GM21381 (cell line): Measurements from ENCODE around the gene PDE10A.
"Not testable (repeated sequence)": the region's sequence is repeated elsewhere in the genome, so short reads cannot be mapped to it uniquely, and the experiment has no call there.

ENCODE experiments used
- ATAC-seq: cut with Tn5 transposase; IDR thresholded peaks from one replicate; pipeline ENCODE4 v1.9.1; 2021; ENCODE audit warnings: mild to moderate bottlenecking, moderate library complexity; ENCODE audit not compliant: unreplicated experiment

The PDE10A gene

GRCh38 chr6:165594584-165595333 is 68.3 kb downstream of the PDE10A start:
- no peak for ATAC-seq

GRCh38 chr6:165592947-165593346 is 70.1 kb downstream of the PDE10A start:
- not testable (repeated sequence) for ATAC-seq

- ATAC-seq = no peak
Measured at GRCh38 chr6:165588515-165588914, 74.5 kb downstream of the PDE10A start.

GRCh38 chr6:165587206-165587605 is 75.8 kb downstream of the PDE10A start:
- no peak for ATAC-seq

- no peak for ATAC-seq
Measured at GRCh38 chr6:165586706-165587105, 76.3 kb downstream of the PDE10A start.

GRCh38 chr6:165585060-165585459 is 78.0 kb downstream of the PDE10A start:
- no peak for ATAC-seq

GRCh38 chr6:165584541-165584940 is 78.5 kb downstream of the PDE10A start:
- no peak for ATAC-seq

GRCh38 chr6:165581678-165582077 is 81.4 kb downstream of the PDE10A start:
- no peak for ATAC-seq

GRCh38 chr6:165580136-165580535 is 82.9 kb downstream of the PDE10A start:
- ATAC-seq = no peak

GRCh38 chr6:165579151-165579550 is 83.9 kb downstream of the PDE10A start:
- ATAC-seq = no peak

GRCh38 chr6:165577556-165577955 is 85.5 kb downstream of the PDE10A start:
- ATAC-seq = no peak

- no peak for ATAC-seq
Measured at GRCh38 chr6:165575158-165575549, 87.9 kb downstream of the PDE10A start.

GRCh38 chr6:165574220-165575157 is 88.6 kb downstream of the PDE10A start:
- ATAC-seq = no peak

- no peak for ATAC-seq
Measured at GRCh38 chr6:165573671-165574070, 89.4 kb downstream of the PDE10A start.

- ATAC-seq = peak; percentile 73
Measured at GRCh38 chr6:165571721-165572132, 91.3 kb downstream of the PDE10A start.

- ATAC-seq = no peak
Measured at GRCh38 chr6:165571068-165571682, 91.9 kb downstream of the PDE10A start.

GRCh38 chr6:165568326-165568725 is 94.7 kb downstream of the PDE10A start:
- ATAC-seq = no peak

GRCh38 chr6:165566088-165566828 is 96.8 kb downstream of the PDE10A start:
- ATAC-seq = no peak

- no peak for ATAC-seq
Measured at GRCh38 chr6:165562421-165563090, 100.5 kb downstream of the PDE10A start.

- ATAC-seq = no peak
Measured at GRCh38 chr6:165559632-165560031, 103.4 kb downstream of the PDE10A start.
